Measurements from ENCODE around the gene SORCS2.

Gene SORCS2

GRCh38 chr4:7325541-7325940 lies 133.2 kb downstream of the SORCS2 start:
- no peak for DNase-seq (ENCODE audit: low read depth in 2 of 2)

- DNase-seq (ENCODE audit: low read depth in 2 of 2): no peak
Observed at GRCh38 chr4:7326306-7326692, 134.0 kb downstream of the SORCS2 start.

GRCh38 chr4:7326693-7327340 lies 134.5 kb downstream of the SORCS2 start:
- DNase-seq (ENCODE audit: low read depth in 2 of 2): no peak

GRCh38 chr4:7327341-7327885 lies 135.1 kb downstream of the SORCS2 start:
- DNase-seq (ENCODE audit: low read depth in 2 of 2): no peak

- no peak for DNase-seq (ENCODE audit: low read depth in 2 of 2)
Observed at GRCh38 chr4:7328162-7328912, 136.0 kb downstream of the SORCS2 start.

- no peak for DNase-seq (ENCODE audit: low read depth in 2 of 2)
Observed at GRCh38 chr4:7328913-7329638, 136.7 kb downstream of the SORCS2 start.

GRCh38 chr4:7330031-7330596 lies 137.8 kb downstream of the SORCS2 start:
- no peak for DNase-seq (ENCODE audit: low read depth in 2 of 2)

GRCh38 chr4:7330811-7331681 lies 138.7 kb downstream of the SORCS2 start:
- no peak for DNase-seq (ENCODE audit: low read depth in 2 of 2)

- no peak for DNase-seq (ENCODE audit: low read depth in 2 of 2)
Observed at GRCh38 chr4:7331682-7332000, 139.3 kb downstream of the SORCS2 start.

- no peak for DNase-seq (ENCODE audit: low read depth in 2 of 2)
Observed at GRCh38 chr4:7332216-7333023, 140.1 kb downstream of the SORCS2 start.

- DNase-seq (ENCODE audit: low read depth in 2 of 2): no peak
Observed at GRCh38 chr4:7333024-7333780, 140.9 kb downstream of the SORCS2 start.

GRCh38 chr4:7333801-7334421 lies 141.6 kb downstream of the SORCS2 start:
- no peak for DNase-seq (ENCODE audit: low read depth in 2 of 2)

- DNase-seq (ENCODE audit: low read depth in 2 of 2): no peak
Observed at GRCh38 chr4:7334521-7335275, 142.4 kb downstream of the SORCS2 start.

- peak; percentile 24 to 66 for DNase-seq (ENCODE audit: low read depth in 2 of 2)
Observed at GRCh38 chr4:7335344-7336066, 143.2 kb downstream of the SORCS2 start.

GRCh38 chr4:7336067-7336569 lies 143.8 kb downstream of the SORCS2 start:
- no peak for DNase-seq (ENCODE audit: low read depth in 2 of 2)

GRCh38 chr4:7336732-7337131 lies 144.4 kb downstream of the SORCS2 start:
- no peak for DNase-seq (ENCODE audit: low read depth in 2 of 2)

GRCh38 chr4:7337196-7338058 lies 145.1 kb downstream of the SORCS2 start:
- no peak for DNase-seq (ENCODE audit: low read depth in 2 of 2)
